OCI-M1 (cell line): ENCODE measurements around the gene KRTAP2-3.

ENCODE experiments used
- DNase-seq: peaks from one replicate; lab custom pipeline; 2025; lab: John Stamatoyannopoulos, UW

KRTAP2-3 gene

DNA sequence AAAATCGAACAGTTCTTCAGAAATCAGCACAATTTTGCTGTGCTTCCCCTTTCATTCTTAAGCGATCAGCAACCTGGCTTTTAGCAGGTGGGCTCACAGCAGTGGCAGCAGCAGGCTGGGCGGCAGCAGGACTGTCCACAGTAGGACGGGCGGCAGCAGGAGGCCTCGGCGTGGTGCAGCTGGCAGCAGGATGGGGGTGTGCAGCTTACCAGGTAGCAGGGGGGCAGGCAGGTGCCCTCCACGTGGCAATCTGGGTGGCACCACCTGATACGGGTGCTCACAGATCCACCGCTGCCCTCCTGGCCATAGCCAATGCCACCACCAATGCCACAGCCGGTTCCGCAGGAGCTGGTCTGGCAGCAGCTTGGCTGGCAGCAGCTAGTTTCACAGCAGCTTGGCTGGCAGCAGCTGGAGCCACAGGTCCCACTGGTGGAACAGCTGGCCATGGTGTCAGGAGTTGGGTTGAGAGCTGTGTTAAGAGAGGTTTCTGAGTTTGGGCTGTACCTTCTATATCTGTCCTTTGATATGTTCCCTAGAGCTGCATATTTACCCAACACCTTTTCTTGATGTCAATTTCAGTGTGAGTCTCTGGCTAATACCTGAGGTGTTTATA lies 30.2 kb downstream of the KRTAP2-3 start, which contains the start of gene KRTAP1-4:
TSS of gene KRTAP1-4 (minus strand) at position 563 of the 613 bp plus-strand sequence. CDS start at position 446, 117 bp downstream.
- no peak for DNase-seq

DNA sequence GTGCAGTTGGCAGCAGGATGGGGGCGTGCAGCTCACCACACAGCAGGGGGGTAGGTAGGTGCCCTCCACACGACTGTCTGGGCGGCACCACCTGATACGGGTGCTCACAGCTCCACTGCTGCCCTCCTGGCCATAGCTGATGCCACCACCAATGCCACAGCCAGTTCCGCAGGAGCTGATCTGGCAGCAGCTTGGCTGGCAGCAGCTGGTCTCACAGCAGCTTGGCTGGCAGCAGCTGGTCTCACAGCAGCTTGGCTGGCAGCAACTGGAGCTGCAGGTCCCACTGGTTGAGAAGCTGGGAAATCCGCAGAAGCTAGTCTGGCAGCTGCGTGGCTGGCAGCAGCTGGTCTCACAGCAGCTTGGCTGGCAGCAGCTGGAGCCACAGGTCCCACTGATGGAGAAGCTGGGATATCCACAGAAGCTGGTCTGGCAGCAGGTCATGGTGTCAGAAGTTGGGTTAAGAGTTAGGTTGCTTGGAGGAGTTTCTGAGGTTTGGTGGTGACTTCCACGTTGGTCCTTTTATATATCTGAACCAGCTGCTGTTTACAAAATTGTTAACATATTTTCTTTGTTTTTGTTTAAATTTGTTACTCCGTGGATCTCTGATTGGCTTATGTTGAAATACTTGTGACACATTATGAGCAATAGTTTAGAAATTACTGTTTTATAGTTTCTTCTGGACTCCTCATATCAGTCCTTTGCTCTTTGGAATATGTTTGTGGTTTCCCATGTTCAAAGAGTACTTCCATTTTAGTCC lies 33.0 kb downstream of the KRTAP2-3 start, which contains the start of gene KRTAP1-5:
TSS of gene KRTAP1-5 (minus strand) at position 494 of the 757 bp plus-strand sequence. CDS start at position 441, 53 bp downstream.
- no peak for DNase-seq

DNA sequence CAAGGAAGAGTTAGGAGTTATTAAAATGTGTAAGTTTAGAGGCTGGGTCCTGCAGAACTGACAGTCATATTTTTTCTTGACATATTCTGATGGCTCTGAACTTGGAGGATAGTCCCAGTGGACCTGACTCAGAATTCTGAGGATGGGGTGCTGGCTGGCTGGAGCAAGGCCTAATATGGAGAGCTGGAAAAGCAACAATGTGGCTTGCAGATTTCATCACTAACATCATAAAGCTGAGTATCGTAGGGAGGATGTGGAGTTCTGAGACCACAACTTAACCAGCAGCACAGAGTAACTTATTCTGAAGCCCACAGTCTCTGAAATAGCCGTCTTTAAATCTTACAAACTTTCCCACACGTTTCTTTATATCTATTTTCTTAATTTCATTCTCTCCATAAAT lies 35.2 kb downstream of the KRTAP2-3 start:
- no peak for DNase-seq

DNA sequence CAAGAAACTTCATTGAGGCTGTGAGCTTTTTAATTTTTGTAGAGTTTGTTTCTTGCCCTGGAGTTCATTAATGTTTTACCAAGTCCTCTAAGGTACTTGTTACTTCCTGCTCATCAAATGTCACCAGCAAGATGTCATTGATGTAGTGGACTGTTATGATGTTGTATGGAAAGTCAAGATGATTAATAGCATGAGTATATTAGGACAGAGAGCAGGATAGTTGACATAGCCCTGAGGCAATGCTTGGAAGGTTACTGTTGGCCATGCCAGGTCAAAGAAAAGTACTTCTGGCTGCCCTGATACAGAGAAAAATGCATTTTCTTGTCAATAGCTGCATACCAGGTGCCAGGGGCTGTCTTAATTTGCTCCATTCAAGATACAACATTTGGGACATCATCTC lies 39.6 kb downstream of the KRTAP2-3 start:
- DNase-seq, result no peak

DNA sequence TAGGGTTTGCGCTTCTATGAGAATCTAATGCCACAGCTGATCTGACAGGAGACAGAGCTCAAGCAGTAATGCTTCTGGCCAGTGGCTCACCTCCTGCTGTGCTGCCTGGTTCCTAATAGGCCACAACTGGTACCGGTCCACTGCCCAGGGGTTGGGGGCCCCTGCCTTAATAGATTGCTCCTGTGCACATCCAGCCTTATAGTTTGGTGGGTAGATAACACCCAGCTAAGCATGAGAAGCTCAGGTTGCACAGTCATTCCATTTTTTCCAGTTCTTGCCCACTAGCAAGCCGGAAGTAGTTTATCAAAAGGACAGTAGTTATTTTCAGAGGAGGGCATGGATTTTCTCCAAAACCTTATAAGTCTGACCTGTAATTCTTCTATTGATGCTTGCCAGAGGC lies 40.5 kb downstream of the KRTAP2-3 start:
- no peak for DNase-seq

DNA sequence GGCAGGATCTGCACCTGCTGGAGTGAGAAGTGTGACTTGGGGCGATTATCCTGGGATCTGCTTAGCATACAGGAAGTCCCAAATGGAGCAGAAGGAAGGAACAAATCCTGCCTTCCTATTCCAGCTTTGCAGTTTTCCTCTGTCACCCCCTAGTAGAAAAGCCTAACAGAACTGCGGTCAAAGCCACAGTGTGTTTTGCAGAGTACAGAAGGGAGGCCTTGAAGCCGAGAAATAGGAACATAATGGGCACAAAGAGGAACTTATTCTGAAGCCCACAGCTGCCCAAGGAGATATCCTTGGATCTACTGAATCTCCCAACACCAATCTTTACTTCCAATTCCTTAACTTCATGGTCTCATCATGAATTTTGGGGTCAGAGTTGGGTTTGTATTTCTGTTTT lies 41.4 kb downstream of the KRTAP2-3 start:
- DNase-seq, result no peak

DNA sequence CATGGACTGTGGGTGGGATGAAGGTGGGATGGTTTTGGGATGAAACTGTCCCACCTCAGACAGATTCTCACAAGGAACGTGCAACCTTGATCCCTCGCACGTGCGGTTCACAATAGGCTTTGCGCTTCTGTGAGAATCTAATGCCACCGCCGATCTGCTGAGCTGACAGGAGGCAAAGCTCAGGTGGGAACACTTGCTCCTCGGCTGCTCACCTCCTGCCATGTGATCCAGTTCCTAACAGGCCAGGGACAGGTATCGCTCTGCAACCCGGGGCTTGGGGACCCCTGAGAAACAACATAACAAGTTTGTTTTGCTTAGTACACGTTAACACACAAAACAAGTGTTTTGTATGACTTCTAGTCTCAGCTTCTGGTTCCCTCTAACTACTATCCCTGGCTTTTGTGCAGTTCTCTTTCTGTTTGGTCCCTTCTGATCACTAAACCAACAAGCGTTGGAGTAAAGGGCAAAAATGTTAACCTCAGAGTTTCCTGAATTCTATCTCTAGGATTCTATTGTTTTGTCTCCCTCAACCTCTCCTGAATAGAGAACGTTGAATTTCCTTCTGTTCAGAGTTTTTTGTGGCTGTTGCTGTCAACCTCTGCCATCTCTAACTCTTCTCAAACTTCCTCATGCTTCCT lies 43.2 kb downstream of the KRTAP2-3 start:
- no peak for DNase-seq

DNA sequence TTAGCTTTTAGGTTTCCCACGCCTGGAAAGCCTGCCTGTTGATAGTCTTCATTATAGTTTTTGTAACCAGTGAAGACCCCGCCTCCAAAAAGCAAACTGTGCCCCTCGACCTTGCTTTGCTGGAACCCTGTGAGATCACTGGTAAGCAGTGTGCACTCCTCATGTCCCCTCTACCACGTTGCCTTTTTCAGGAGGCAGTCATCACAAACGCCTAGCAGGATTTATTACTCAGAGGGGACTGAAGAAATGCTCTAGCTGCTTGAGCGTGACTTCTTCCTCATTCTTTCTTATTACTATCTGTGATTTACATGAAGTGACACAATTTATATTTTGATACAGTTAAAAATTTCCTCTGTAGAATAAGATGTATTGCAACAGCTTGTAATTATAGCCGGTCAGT lies 44.5 kb downstream of the KRTAP2-3 start:
- no peak for DNase-seq

DNA sequence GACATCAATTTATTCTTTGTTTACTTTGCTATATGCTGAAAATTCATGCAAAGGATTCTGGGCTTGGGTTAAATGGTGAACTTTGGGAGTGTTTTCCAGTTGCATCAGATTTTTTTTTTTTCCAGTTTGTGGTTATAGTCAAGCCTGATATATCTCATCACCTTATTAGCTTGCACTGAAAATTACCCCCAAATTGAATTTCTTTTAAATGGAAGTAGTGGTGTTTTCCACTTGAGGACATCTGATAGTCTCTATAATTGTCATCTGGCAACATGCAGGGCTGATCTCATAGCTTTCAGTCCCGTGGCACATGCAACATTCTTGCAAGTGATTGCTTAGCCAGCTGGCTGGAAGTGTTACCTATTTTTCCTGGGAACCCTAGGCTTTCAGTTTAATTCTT lies 46.3 kb downstream of the KRTAP2-3 start:
- peak; percentile 14 for DNase-seq

DNA sequence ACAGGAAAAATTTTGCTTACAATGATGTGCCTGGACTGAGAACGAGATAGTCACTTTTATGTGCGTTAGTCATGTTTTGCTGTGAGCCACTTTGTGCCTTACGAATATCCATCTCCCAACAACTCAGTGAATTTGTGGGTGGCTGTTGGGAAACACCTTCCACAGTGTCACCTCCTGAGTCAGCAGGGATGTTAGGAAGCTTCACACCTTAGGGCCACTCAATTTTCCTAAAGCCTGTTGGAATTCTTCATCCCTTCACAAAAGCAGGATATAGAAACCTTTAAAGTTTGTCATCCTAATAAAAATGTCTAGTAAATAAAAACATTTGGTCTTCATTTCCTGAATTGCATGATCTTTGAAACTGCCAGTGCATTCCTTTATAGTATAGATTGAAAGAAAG lies 46.7 kb downstream of the KRTAP2-3 start:
- DNase-seq, result no peak

DNA sequence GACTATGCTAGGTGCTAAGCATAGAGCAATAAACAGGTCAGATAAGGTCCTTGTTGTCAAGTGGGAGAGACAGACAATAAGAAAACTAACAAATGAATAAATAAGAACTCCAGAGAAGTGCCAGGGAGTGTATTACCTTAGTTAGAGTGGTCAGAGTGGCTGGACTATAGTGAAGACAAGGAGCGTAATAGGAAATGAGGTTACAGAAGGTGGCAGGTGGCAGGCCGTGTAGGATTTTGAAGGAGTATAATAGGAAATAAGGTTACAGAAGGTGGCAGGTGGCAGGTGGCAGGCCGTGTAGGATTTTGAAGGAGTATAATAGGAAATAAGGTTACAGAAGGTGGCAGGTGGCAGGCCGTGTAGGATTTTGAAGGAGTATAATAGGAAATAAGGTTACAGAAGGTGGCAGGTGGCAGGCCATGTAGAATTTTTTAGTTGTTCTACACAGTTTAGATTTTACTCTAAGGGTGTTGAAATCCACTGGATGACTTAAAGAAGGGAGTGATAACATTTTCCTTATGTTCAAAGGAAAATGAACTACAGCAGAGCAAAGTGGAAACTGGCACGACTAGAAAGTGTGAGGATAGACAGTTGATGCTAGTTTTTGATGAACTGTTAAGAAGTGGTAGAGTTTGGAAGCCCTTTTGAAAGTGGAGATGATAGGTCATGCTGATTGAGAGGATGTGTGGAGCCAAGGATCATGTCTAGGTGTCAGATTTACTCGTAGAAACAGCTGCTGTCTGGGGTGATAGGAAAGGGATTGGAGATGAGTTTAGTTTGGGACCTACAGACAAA lies 47.4 kb downstream of the KRTAP2-3 start:
- DNase-seq, result no peak

DNA sequence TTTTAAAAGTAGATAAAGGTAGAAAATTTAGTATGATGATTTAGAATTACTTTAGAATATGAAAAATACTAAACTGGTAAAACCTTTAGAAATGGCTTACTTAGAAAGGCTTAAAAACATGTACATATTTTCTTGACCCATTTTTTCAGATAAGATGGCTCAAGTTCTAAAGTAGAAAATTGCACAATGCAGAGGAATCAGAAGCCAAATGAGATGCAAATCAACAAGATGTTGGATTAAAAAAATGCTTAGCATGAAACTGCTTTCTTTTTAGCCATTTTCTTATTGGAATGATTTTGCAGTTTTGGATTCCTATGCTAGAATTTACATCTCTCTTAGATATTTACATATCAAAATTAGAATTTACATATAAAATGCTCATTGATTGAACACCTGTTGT lies 49.5 kb downstream of the KRTAP2-3 start:
- no peak for DNase-seq

DNA sequence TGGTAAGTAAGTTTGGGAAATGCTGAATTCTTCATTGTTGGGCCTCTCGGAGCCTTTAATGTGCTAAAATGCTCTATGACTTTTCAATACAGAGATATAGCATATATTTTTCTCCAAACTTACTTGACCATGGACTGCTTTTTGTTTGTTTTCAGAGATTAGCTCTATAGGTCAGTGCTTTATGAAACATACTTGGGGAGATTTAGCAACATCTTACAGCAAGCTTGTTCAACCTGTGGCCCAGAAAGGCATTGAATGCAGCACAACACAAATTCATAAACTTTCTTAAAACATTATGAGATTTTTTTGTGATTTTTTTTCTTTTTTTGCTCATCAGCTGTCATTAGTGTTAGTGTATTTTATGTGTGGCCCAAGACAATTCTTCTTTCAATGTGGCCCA lies 50.0 kb downstream of the KRTAP2-3 start:
- DNase-seq, result no peak

DNA sequence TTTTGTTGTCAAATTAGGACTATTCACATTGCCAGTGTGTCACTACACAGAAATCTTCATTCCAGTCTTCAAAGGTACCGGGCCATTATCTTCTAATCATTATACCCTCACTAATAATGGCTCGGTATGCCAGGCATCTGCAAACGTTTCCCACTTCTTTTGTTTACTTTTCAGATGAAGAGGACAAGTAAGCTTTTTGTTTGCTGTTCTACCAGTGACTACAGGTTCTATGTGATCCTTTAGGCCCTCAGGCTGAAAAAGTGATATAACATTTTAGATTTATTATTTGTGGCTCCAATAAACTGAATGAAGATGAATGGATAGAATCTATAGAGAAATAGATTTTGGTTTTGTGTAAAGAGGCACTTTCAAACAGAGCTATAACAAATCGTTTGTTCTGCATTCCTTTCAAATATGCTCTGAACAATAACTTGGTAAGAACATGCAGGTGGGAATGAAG lies 50.6 kb downstream of the KRTAP2-3 start:
- DNase-seq, result no peak
